ENCODE measurements around the gene BTLA.

BTLA gene

DNA sequence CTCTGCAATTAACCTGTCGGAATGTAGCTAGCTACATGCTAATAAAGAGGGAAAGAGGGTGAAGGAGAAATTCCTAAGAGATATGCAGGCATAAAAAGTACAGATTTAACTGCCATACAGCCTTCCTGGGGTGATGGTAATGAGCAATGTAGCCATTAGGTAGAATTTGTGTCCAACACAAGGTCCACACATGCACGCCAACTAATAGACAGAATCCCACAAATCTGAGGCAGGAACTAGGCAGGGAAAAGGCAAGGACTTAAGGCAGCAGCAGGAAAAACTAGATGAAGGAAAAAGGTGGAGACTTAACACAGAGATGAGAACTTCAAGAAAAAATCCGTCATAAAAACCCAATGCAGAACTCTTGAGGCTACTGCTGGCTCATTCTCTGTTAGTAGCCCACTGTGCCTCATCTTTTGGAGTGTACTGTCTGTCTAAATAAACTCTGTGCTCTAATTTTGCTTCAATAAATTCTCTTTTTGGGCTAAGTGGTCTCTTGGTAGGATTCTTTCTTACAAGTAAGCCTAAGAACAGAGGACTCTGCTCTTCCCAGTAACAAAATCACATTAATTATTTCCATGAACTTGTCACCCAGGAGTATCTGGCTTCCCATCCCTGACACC is 81.5 kb downstream of the BTLA start:
- H4K20me1 ChIP-seq (ENCODE audit: insufficient read depth, low read length, poor library complexity, severe bottlenecking), result no peaks in the 10 kb centered on the region
- no peaks in the 10 kb centered on the region for H3K9me3 ChIP-seq (ENCODE audit: insufficient read depth, low read depth, low read length)
- no peaks in the 10 kb centered on the region for H3F3A ChIP-seq (ENCODE audit: low read depth)
- H2AFZ ChIP-seq (ENCODE audit: low read length), result no peak overlapping the region; the same call in 1 of the 2 replicates
- H3K79me2 ChIP-seq (ENCODE audit: insufficient read depth, low read length), result no peaks in the 10 kb centered on the region
- H3K4me2 ChIP-seq (ENCODE audit: low read depth, low read length, poor library complexity, severe bottlenecking), result no peak overlapping the region
- H3K36me3 ChIP-seq (ENCODE audit: insufficient read depth, low read length), result no peaks in the 10 kb centered on the region
- H3K9ac ChIP-seq (ENCODE audit: low read depth, low read length, poor library complexity, severe bottlenecking), result no peak overlapping the region
- no peak overlapping the region for H3K4me3 ChIP-seq (ENCODE audit: low read length, poor library complexity, severe bottlenecking)
- peaks cover 6% of the 10 kb centered on the region for H3K4me1 ChIP-seq (ENCODE audit: insufficient read depth, low read length, poor library complexity, severe bottlenecking)
- TF ChIP-seq CTCF (conservative IDR thresholded peaks at IDR 0.05; ENCODE audit: low read length) (no peak), EZH2phosphoT487 (IDR thresholded peaks at IDR 0.05; ENCODE audit: borderline replicate concordance) (no peak)
- H3K27me3 ChIP-seq (ENCODE audit: insufficient read depth, low read length, poor library complexity, severe bottlenecking), result no peaks in the 10 kb centered on the region
- no peaks in the 10 kb centered on the region for H3K9me2 ChIP-seq (replicated peaks; ENCODE audit: low read depth, low read length)

GRCh38 chr3:112416391-112417212 is 82.7 kb downstream of the BTLA start:
- no peak overlapping the region for H3K4me2 ChIP-seq (ENCODE audit: low read depth, low read length, poor library complexity, severe bottlenecking)
- TF ChIP-seq EZH2phosphoT487 (IDR thresholded peaks at IDR 0.05; ENCODE audit: borderline replicate concordance) (no peak), CTCF (conservative IDR thresholded peaks at IDR 0.05; ENCODE audit: low read length) (no peak)
- H3K4me3 ChIP-seq (ENCODE audit: low read length, poor library complexity, severe bottlenecking), result no peak overlapping the region
- no peaks in the 10 kb centered on the region for H3K36me3 ChIP-seq (ENCODE audit: insufficient read depth, low read length)
- H3K9ac ChIP-seq (ENCODE audit: low read depth, low read length, poor library complexity, severe bottlenecking), result no peak overlapping the region
- no peak overlapping the region for H2AFZ ChIP-seq (ENCODE audit: low read length)
- H3K27me3 ChIP-seq (ENCODE audit: insufficient read depth, low read length, poor library complexity, severe bottlenecking), result no peaks in the 10 kb centered on the region
- H3K79me2 ChIP-seq (ENCODE audit: insufficient read depth, low read length), result no peaks in the 10 kb centered on the region
- no peaks in the 10 kb centered on the region for H4K20me1 ChIP-seq (ENCODE audit: insufficient read depth, low read length, poor library complexity, severe bottlenecking)
- H3F3A ChIP-seq (ENCODE audit: low read depth), result no peaks in the 10 kb centered on the region
- H3K9me3 ChIP-seq (ENCODE audit: insufficient read depth, low read depth, low read length), result no peaks in the 10 kb centered on the region
- H3K4me1 ChIP-seq (ENCODE audit: insufficient read depth, low read length, poor library complexity, severe bottlenecking), result peaks cover 9% of the 10 kb centered on the region
- H3K9me2 ChIP-seq (replicated peaks; ENCODE audit: low read depth, low read length), result no peaks in the 10 kb centered on the region

DNA sequence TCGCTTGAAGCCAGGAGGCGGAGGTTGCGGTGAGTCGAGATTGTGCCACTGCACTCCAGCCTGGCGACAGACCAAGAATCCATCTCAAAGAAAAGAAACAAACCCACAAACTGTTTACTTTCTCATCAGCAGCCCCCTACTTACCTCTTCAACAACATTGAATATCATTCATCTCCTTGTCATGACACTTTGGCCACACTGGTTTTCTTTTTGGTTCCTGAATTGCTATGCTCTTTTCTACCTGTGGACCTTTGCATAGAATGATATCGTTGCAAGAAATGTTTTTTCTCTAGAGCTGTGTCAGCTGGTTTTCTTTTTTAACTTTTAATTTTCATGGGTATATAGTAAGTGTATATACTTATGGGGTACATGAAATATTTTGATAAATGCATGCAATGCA is 83.9 kb downstream of the BTLA start:
- H4K20me1 ChIP-seq (ENCODE audit: insufficient read depth, low read length, poor library complexity, severe bottlenecking), result no peaks in the 10 kb centered on the region
- no peaks in the 10 kb centered on the region for H3K27me3 ChIP-seq (ENCODE audit: insufficient read depth, low read length, poor library complexity, severe bottlenecking)
- H3F3A ChIP-seq (ENCODE audit: low read depth), result no peaks in the 10 kb centered on the region

More for the DNA sequence above, 83.9 kb downstream of the BTLA start:
- no peaks in the 10 kb centered on the region for H3K79me2 ChIP-seq (ENCODE audit: insufficient read depth, low read length)
- H3K9me2 ChIP-seq (replicated peaks; ENCODE audit: low read depth, low read length), result no peaks in the 10 kb centered on the region
- H3K9ac ChIP-seq (ENCODE audit: low read depth, low read length, poor library complexity, severe bottlenecking), result no peak overlapping the region
- no peak overlapping the region for H3K4me3 ChIP-seq (ENCODE audit: low read length, poor library complexity, severe bottlenecking)
- H3K4me2 ChIP-seq (ENCODE audit: low read depth, low read length, poor library complexity, severe bottlenecking), result no peak overlapping the region
- no peaks in the 10 kb centered on the region for H3K36me3 ChIP-seq (ENCODE audit: insufficient read depth, low read length)
- H3K4me1 ChIP-seq (ENCODE audit: insufficient read depth, low read length, poor library complexity, severe bottlenecking), result peaks cover 9% of the 10 kb centered on the region
- no peak overlapping the region for H2AFZ ChIP-seq (ENCODE audit: low read length)
- H3K9me3 ChIP-seq (ENCODE audit: insufficient read depth, low read depth, low read length), result no peaks in the 10 kb centered on the region
- no peak for TF ChIP-seq EZH2phosphoT487 (IDR thresholded peaks at IDR 0.05; ENCODE audit: borderline replicate concordance)
- no peak for TF ChIP-seq CTCF (conservative IDR thresholded peaks at IDR 0.05; ENCODE audit: low read length)

Data from Loucy (cell line).